ENCODE measurements around the gene WSB2.

The WSB2 gene

DNA sequence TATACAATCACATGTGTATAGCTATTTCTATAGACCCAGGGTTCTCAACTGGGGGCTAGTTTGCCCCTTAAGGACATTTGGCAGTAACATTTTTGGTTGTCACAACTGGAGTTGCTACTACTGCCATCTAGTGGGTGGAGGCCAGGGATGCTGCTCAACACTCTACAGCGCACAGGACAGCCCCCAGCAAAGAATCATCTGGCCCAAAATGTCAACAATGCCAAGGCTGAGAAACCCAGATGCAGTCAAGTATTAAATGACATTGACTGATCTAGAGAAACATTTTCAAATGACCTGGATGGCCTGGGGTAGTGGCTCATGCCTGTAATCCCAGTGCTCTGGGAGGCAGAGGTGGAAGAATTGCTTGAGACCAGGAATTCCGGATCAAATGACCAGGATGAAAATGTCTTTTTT is 5.8 kb downstream of the WSB2 start:
- Histone ChIP-seq H3K18ac (ENCODE audit: low read length) (no peak overlapping the region), H3K9me3 (replicated peaks in 1 of 2; ENCODE audit: control insufficient read depth in 2 of 2, insufficient read depth in 1 of 2, low read depth in 1 of 2, low read length in 2 of 2) (no peaks in the 10 kb centered on the region), H3K4me2 (ENCODE audit: insufficient read depth, low read length, poor library complexity, severe bottlenecking) (no peak overlapping the region), H2AK5ac (ENCODE audit: low read depth, low read length) (no peak overlapping the region), H3K27me3 (ENCODE audit: control insufficient read depth in 3 of 3, insufficient read depth in 3 of 3, low read depth in 1 of 3, low read length in 3 of 3) (no peaks in the 10 kb centered on the region), H3K27ac (replicated peaks; ENCODE audit: low read length) (no peak overlapping the region), H3K79me1 (ENCODE audit: low read depth, low read length) (peaks cover 1% of the 10 kb centered on the region), H3K14ac (ENCODE audit: low read length) (no peak overlapping the region), H4K91ac (ENCODE audit: low read depth, low read length, poor library complexity) (no peak overlapping the region), H3K36me3 (replicated peaks in 1 of 2; ENCODE audit: control insufficient read depth in 2 of 2, insufficient read depth in 2 of 2, low read length in 2 of 2) (peaks cover 2 to 37% of the 10 kb centered on the region in 2 donors), H2BK12ac (ENCODE audit: low read length) (no peak overlapping the region), H3K4me3 (ENCODE audit: low read length in 2 of 2) (no peak overlapping the region), H3K4ac (ENCODE audit: low read length) (no peak overlapping the region), H2BK120ac (ENCODE audit: low read depth, low read length) (no peak overlapping the region), H3K9ac (ENCODE audit: low read depth, low read length, poor library complexity) (no peak overlapping the region), H2AFZ (ENCODE audit: low read length) (no peak overlapping the region), H2BK15ac (ENCODE audit: low read length) (no peak overlapping the region), H2BK5ac (ENCODE audit: low read length) (no peak overlapping the region), H3K4me1 (ENCODE audit: control insufficient read depth in 2 of 2, insufficient read depth in 1 of 2, low read depth in 1 of 2, low read length in 2 of 2) (peaks cover under 1 to 7% of the 10 kb centered on the region in 2 donors), H3K23ac (ENCODE audit: low read depth, low read length, poor library complexity) (no peak overlapping the region), H4K8ac (ENCODE audit: low read depth, low read length) (no peak overlapping the region)
- no CpG with 5 or more reads among the region's 2 CpGs for WGBS, 2 donors (ENCODE audit: extremely low coverage in 2 of 2, insufficient read length in 2 of 2, insufficient replicate concordance in 1 of 2)
- no peak for DNase-seq (ENCODE audit: low spot score)

DNA sequence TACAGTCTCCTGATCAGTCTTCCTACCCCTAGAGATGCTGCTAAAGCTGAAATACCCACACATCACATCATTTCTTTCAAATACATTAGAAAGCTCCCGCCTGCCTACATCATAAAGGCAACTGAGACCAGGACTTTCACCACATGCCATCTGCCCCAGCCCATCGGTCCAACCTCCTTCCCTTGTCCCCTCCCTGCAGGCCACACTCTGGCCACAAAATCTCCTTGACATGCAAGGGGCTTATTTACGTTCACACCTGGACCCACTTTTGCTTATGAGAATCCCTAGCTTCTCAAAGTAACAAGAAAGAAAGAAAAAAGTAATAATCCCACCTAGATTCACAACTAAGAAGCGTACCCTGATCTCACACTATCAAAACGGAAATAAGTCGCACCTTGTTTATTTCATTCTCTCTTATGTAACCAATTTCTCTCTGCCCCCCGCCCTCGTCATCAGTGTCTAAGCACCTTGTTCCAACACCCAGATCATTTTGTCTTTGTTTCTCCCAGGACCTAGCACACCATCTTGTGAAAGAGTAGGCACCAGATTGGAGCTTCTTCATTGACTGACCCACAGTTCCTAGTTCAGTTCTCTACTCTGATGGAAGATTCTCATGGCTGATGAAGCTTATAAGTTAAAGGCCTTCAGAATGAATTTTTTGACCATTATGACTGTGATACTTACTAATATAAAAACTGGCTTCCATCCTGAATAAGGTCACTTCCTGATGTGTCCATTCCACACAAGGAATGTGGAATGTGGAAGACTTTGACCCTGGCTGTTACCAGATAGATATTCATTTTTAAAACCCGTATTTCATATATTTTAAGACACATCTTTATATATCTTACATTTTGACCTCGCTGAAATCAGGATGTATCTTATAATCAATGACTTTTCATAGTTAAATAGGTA is 7.7 kb downstream of the WSB2 start:
- Histone ChIP-seq H3K23ac (ENCODE audit: low read depth, low read length, poor library complexity) (no peak overlapping the region), H3K9me3 (replicated peaks in 1 of 2; ENCODE audit: control insufficient read depth in 2 of 2, insufficient read depth in 1 of 2, low read depth in 1 of 2, low read length in 2 of 2) (no peaks in the 10 kb centered on the region), H3K4me2 (ENCODE audit: insufficient read depth, low read length, poor library complexity, severe bottlenecking) (no peak overlapping the region), H2BK12ac (ENCODE audit: low read length) (no peak overlapping the region), H3K27ac (replicated peaks; ENCODE audit: low read length) (no peak overlapping the region), H2BK5ac (ENCODE audit: low read length) (no peak overlapping the region), H4K8ac (ENCODE audit: low read depth, low read length) (no peak overlapping the region), H2AK5ac (ENCODE audit: low read depth, low read length) (no peak overlapping the region), H3K9ac (ENCODE audit: low read depth, low read length, poor library complexity) (no peak overlapping the region), H3K4me3 (ENCODE audit: low read length in 2 of 2) (no peak overlapping the region), H3K18ac (ENCODE audit: low read length) (no peak overlapping the region), H3K14ac (ENCODE audit: low read length) (no peak overlapping the region), H4K91ac (ENCODE audit: low read depth, low read length, poor library complexity) (no peak overlapping the region), H3K4me1 (ENCODE audit: control insufficient read depth in 2 of 2, insufficient read depth in 1 of 2, low read depth in 1 of 2, low read length in 2 of 2) (peaks cover 0 to 4% of the 10 kb centered on the region in 2 donors), H2AFZ (ENCODE audit: low read length) (no peak overlapping the region), H2BK120ac (ENCODE audit: low read depth, low read length) (no peak overlapping the region), H3K4ac (ENCODE audit: low read length) (no peak overlapping the region), H3K36me3 (replicated peaks in 1 of 2; ENCODE audit: control insufficient read depth in 2 of 2, insufficient read depth in 2 of 2, low read length in 2 of 2) (peaks cover 2 to 49% of the 10 kb centered on the region in 2 donors), H3K27me3 (ENCODE audit: control insufficient read depth in 3 of 3, insufficient read depth in 3 of 3, low read depth in 1 of 3, low read length in 3 of 3) (no peaks in the 10 kb centered on the region), H2BK15ac (ENCODE audit: low read length) (no peak overlapping the region), H3K79me1 (ENCODE audit: low read depth, low read length) (peaks cover 1% of the 10 kb centered on the region)
- WGBS, 2 donors (ENCODE audit: extremely low coverage in 2 of 2, insufficient read length in 2 of 2, insufficient replicate concordance in 1 of 2) = no CpG with 5 or more reads among the region's 10 CpGs
- no peak for DNase-seq (ENCODE audit: low spot score)

DNA sequence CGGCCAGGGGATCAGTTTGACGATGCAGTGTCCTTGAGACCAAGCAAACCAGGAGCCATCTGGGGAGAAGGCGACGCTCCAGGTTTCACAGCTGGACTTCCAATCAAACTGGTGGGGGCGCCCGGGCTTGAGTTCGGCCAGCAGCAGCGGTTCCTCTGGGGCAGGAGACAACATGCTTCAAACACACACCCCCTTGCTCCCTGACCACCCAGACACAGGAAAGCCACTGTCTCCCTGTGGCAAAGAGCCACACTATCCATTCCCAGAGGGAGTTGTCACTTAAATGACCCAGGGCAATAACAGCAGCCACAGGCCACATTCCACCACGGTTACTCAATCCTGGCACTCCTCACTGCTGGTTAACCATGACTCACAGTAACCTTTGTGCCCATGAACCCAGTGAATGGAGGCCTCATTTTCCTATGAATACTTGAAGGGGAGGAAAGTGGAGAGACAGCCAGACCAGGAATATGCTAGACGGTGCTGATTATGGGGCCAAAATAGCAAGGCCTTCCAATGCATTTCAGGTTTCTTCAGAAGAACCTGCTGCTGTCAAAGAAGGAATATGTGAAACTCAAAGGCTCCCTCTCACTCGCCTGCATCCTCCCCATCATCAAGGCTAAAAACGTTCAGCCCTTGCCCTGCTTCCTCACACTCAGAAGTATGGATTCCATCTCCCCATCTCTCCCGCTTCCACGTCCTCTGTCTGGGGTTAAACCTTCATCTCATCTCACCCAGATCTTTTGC is 8.5 kb downstream of the WSB2 start:
- Histone ChIP-seq H2BK15ac (ENCODE audit: low read length) (no peak overlapping the region), H3K4ac (ENCODE audit: low read length) (no peak overlapping the region), H3K4me1 (ENCODE audit: control insufficient read depth in 2 of 2, insufficient read depth in 1 of 2, low read depth in 1 of 2, low read length in 2 of 2) (peaks cover 0 to 4% of the 10 kb centered on the region in 2 donors), H3K9ac (ENCODE audit: low read depth, low read length, poor library complexity) (no peak overlapping the region), H3K27me3 (ENCODE audit: control insufficient read depth in 3 of 3, insufficient read depth in 3 of 3, low read depth in 1 of 3, low read length in 3 of 3) (no peaks in the 10 kb centered on the region), H3K4me2 (ENCODE audit: insufficient read depth, low read length, poor library complexity, severe bottlenecking) (no peak overlapping the region), H2BK120ac (ENCODE audit: low read depth, low read length) (no peak overlapping the region), H3K4me3 (ENCODE audit: low read length in 2 of 2) (no peak overlapping the region), H4K91ac (ENCODE audit: low read depth, low read length, poor library complexity) (no peak overlapping the region), H2BK5ac (ENCODE audit: low read length) (no peak overlapping the region), H2AK5ac (ENCODE audit: low read depth, low read length) (no peak overlapping the region), H4K8ac (ENCODE audit: low read depth, low read length) (no peak overlapping the region), H3K23ac (ENCODE audit: low read depth, low read length, poor library complexity) (no peak overlapping the region), H3K9me3 (replicated peaks in 1 of 2; ENCODE audit: control insufficient read depth in 2 of 2, insufficient read depth in 1 of 2, low read depth in 1 of 2, low read length in 2 of 2) (no peaks in the 10 kb centered on the region), H3K18ac (ENCODE audit: low read length) (no peak overlapping the region), H3K27ac (replicated peaks; ENCODE audit: low read length) (no peak overlapping the region), H2AFZ (ENCODE audit: low read length) (no peak overlapping the region), H3K14ac (ENCODE audit: low read length) (no peak overlapping the region), H3K36me3 (replicated peaks in 1 of 2; ENCODE audit: control insufficient read depth in 2 of 2, insufficient read depth in 2 of 2, low read length in 2 of 2) (peaks cover 2 to 56% of the 10 kb centered on the region in 2 donors), H2BK12ac (ENCODE audit: low read length) (no peak overlapping the region), H3K79me1 (ENCODE audit: low read depth, low read length) (peaks cover 1% of the 10 kb centered on the region)
- no CpG with 5 or more reads among the region's 14 CpGs for WGBS, 2 donors (ENCODE audit: extremely low coverage in 2 of 2, insufficient read length in 2 of 2, insufficient replicate concordance in 1 of 2)
- DNase-seq (ENCODE audit: low spot score) = no peak

Measured in neuronal stem cell (in vitro differentiated cells).